GM12878 (cell line): ENCODE measurements around the gene TMED6. TPM values are rescaled to one million over a fixed set of nuclear protein-coding genes. Genes with fewer than 3 reads are reported as not detected.

Source experiments
- ATAC-seq: fragments of 200-7000 bp; cut with Tn5 transposase; 3 replicates; pipeline ENCODE4 v1.9.1; 2020; ENCODE audit warnings: mild to moderate bottlenecking, moderate library complexity
- BruUV-seq: library from RNA; stranded (reverse); fragments of 400-500 nt; replicated peaks from 2 replicates; lab custom pipeline; 2021; lab: Mats Ljungman, UMichigan
- CTCF ChIA-PET: fragments of 300-600 bp; sonication (Branson Sonifier 250); formaldehyde crosslinking; extraction: SDS; loops from one replicate; lab custom pipeline; 2021; ENCODE audit warnings: inconsistent platforms; lab: Yijun Ruan, JAX
- POLR2A ChIA-PET: fragments of 350-600 bp; formaldehyde crosslinking; extraction: SDS; loops from one replicate; lab custom pipeline; 2021; ENCODE audit warnings: inconsistent platforms; lab: Charles Lee
- RAD21 ChIA-PET: fragments of 300-600 bp; sonication (Branson Sonifier 250); formaldehyde crosslinking; loops from one replicate; lab custom pipeline; 2023; ENCODE audit warnings: antibody characterized with exemption; ENCODE audit not compliant: unreplicated experiment; lab: Charles Lee
- SMC1A ChIA-PET: fragments of 300-600 bp; sonication (Branson Sonifier 250); formaldehyde crosslinking; loops from one replicate; lab custom pipeline; 2023; ENCODE audit not compliant: unreplicated experiment, uncharacterized antibody; lab: Charles Lee
- DNase-seq: peaks from one replicate; pipeline ENCODE4 v3.0.0-alpha.2; 2011; ENCODE audit warnings: low read depth, low spot score
- FAIRE-seq: peaks from 3 replicates; lab custom pipeline; 2011; peaks lifted over from hg19 to GRCh38; lab: Jason Lieb, UNC
- H2AFZ ChIP-seq: 2 replicates; pipeline ENCODE4 v1.6.0; 2011; ENCODE audit warnings: low read depth, low read length, control low read depth; ENCODE audit not compliant: control insufficient read depth
- H3K27ac ChIP-seq: 2 replicates; pipeline ENCODE4 v1.5.1; 2011; ENCODE audit warnings: control low read depth; ENCODE audit not compliant: control insufficient read depth, insufficient read depth
- H3K27me3 ChIP-seq, 2 experiments: replicated peaks in 1 of 2; 2 replicates each; pipeline versions ENCODE4 v1.6.0 to v1.6.1; 2011; ENCODE audit warnings: low read length in 1 of 2; ENCODE audit not compliant: control insufficient read depth in 2 of 2, insufficient read depth in 2 of 2
- H3K36me3 ChIP-seq, 2 experiments: 2 replicates each; pipeline ENCODE4 v1.5.1; 2011; ENCODE audit warnings: low read length in 1 of 2; ENCODE audit not compliant: control insufficient read depth in 2 of 2, insufficient read depth in 2 of 2
- H3K4me1 ChIP-seq: 2 replicates; pipeline ENCODE4 v1.6.1; 2011; ENCODE audit warnings: mild to moderate bottlenecking, low read length, moderate library complexity, mixed read lengths; ENCODE audit not compliant: control insufficient read depth, insufficient read depth
- H3K4me2 ChIP-seq: 2 replicates; pipeline ENCODE4 v1.6.0; 2011; ENCODE audit warnings: control low read depth; ENCODE audit not compliant: control insufficient read depth, insufficient read depth
- H3K4me3 ChIP-seq: fragments of 200-600 bp; sonication (generic); 2 replicates; pipeline ENCODE4 v1.5.1; 2016
- H3K79me2 ChIP-seq: 2 replicates; pipeline ENCODE4 v1.6.0; 2011; ENCODE audit warnings: low read length; ENCODE audit not compliant: control insufficient read depth, insufficient read depth
- H3K9ac ChIP-seq: 2 replicates; pipeline ENCODE4 v1.8.0; 2011; ENCODE audit warnings: low read length, control low read depth, mixed read lengths; ENCODE audit not compliant: control insufficient read depth, insufficient read depth
- H3K9me3 ChIP-seq: replicated peaks from 3 replicates; pipeline ENCODE4 v1.5.1; 2011; ENCODE audit warnings: mild to moderate bottlenecking, low read length; ENCODE audit not compliant: control insufficient read depth, insufficient read depth
- H4K20me1 ChIP-seq: 2 replicates; pipeline ENCODE4 v1.6.0; 2011; ENCODE audit not compliant: control insufficient read depth, insufficient read depth
- CREB1 ChIP-seq: IDR thresholded peaks from 2 replicates; pipeline ENCODE4 v1.6.1; 2012; ENCODE audit warnings: low read depth, mild to moderate bottlenecking, inconsistent platforms
- CTCF ChIP-seq, 3 experiments: IDR thresholded peaks in 2 of 3; conservative IDR thresholded peaks in 1 of 3; 2 replicates each; pipeline ENCODE4 v1.5.1; 2011; ENCODE audit warnings: low read depth in 3 of 3, low read length in 3 of 3, mild to moderate bottlenecking in 3 of 3, control low read depth in 2 of 3, moderate library complexity in 2 of 3, inconsistent platforms in 1 of 3, mixed read lengths in 1 of 3; ENCODE audit not compliant: control insufficient read depth in 2 of 3, insufficient read depth in 1 of 3; ENCODE audit errors: extremely low read depth in 1 of 3
- HDAC6 ChIP-seq: fragments of 200-600 bp; sonication (generic); IDR thresholded peaks from one replicate; pipeline ENCODE4 v1.8.0; 2017; ENCODE audit warnings: antibody characterized with exemption; ENCODE audit not compliant: unreplicated experiment
- KDM1A ChIP-seq: fragments of 200-600 bp; sonication (generic); IDR thresholded peaks from 2 replicates; pipeline ENCODE4 v1.6.1; 2016; ENCODE audit warnings: borderline replicate concordance
- MYC ChIP-seq: IDR thresholded peaks from 2 replicates; pipeline ENCODE4 v1.6.1; 2011; ENCODE audit warnings: mild to moderate bottlenecking, low read length, moderate library complexity, inconsistent platforms; ENCODE audit not compliant: insufficient read depth, insufficient replicate concordance, insufficient read length, severe bottlenecking
- NFXL1 ChIP-seq: fragments of 450-650 bp; IDR thresholded peaks from 2 replicates; pipeline ENCODE4 v1.6.1; 2017; ENCODE audit warnings: antibody characterized with exemption, mild to moderate bottlenecking, borderline replicate concordance
- NR2C2 ChIP-seq: IDR thresholded peaks from 2 replicates; pipeline ENCODE4 v1.6.1; 2011; ENCODE audit warnings: borderline replicate concordance, low read depth; ENCODE audit not compliant: control insufficient read depth, insufficient read length
- PML ChIP-seq: IDR thresholded peaks from 2 replicates; pipeline ENCODE4 v1.6.1; 2012; ENCODE audit warnings: low read length, inconsistent platforms
- POLR2AphosphoS2 ChIP-seq: IDR thresholded peaks from 2 replicates; pipeline ENCODE4 v1.6.1; 2011; ENCODE audit warnings: low read depth, mild to moderate bottlenecking, low read length, improper control_type of control experiment, moderate library complexity
- RAD21 ChIP-seq: IDR thresholded peaks from 2 replicates; pipeline ENCODE4 v1.6.1; 2011; ENCODE audit warnings: mild to moderate bottlenecking, low read depth, low read length, moderate library complexity; ENCODE audit not compliant: insufficient read depth
- RAD51 ChIP-seq: fragments of 450-650 bp; IDR thresholded peaks from 2 replicates; pipeline ENCODE4 v1.6.1; 2016; ENCODE audit warnings: moderate library complexity, mild to moderate bottlenecking, inconsistent platforms
- SMAD5 ChIP-seq: IDR thresholded peaks from 2 replicates; pipeline ENCODE4 v1.6.1; 2016; ENCODE audit warnings: antibody characterized with exemption, low read depth
- SREBF2 ChIP-seq: IDR thresholded peaks from 2 replicates; pipeline ENCODE4 v1.6.1; 2012; ENCODE audit warnings: mild to moderate bottlenecking, low read length
- STAT1 ChIP-seq: fragments of 450-650 bp; conservative IDR thresholded peaks from 2 replicates; pipeline ENCODE4 v1.6.1; 2014; ENCODE audit warnings: antibody characterized with exemption, mild to moderate bottlenecking
- SUZ12 ChIP-seq: fragments of 200-600 bp; sonication (generic); IDR thresholded peaks from one replicate; pipeline ENCODE4 v1.6.1; 2018; ENCODE audit warnings: antibody characterized with exemption, mild to moderate bottlenecking; ENCODE audit not compliant: unreplicated experiment
- TAF1 ChIP-seq: IDR thresholded peaks from 2 replicates; pipeline ENCODE4 v1.6.1; 2011; ENCODE audit warnings: mild to moderate bottlenecking, low read depth, low read length, borderline replicate concordance
- TARDBP ChIP-seq: IDR thresholded peaks from 2 replicates; pipeline ENCODE4 v1.6.1; 2016; ENCODE audit warnings: borderline replicate concordance
- YY1 ChIP-seq: IDR thresholded peaks from 2 replicates; pipeline ENCODE4 v1.6.1; 2011; ENCODE audit warnings: low read depth, mild to moderate bottlenecking, low read length
- ZNF384 ChIP-seq: IDR thresholded peaks from 2 replicates; pipeline ENCODE4 v1.6.1; 2012; ENCODE audit warnings: low read depth, mild to moderate bottlenecking, low read length, improper control_type of control experiment, borderline replicate concordance
- WGBS: methylation state at CpG from one replicate; pipeline ENCODE4 v1.1.6; 2016; ENCODE audit warnings: low lambda C conversion rate; ENCODE audit not compliant: insufficient replicate concordance, insufficient coverage; ENCODE audit errors: missing lambda C conversion rate; 5-methylcytosine and 5-hydroxymethylcytosine counted together
- in situ Hi-C: fragments of 300-500 bp; cut with MboI; formaldehyde crosslinking; loops from 9 replicates; pipeline ENCODE4 v1.14.3; 2018; ENCODE audit warnings: mixed read lengths
- intact Hi-C: fragments of 100-400 bp; cut with micrococcal nuclease; formaldehyde crosslinking; loops from one replicate; pipeline ENCODE4 v1.14.2; 2022; ENCODE audit not compliant: unreplicated experiment
- polyA plus RNA-seq, 11 experiments: library from polyadenylated mRNA; depleted of rRNA in 4 of 11; unstranded in 6 of 11; stranded (reverse) in 5 of 11; fragments of >200 nt; fragmentation: Nextera tagmentation in 4 of 11; fragmentation: Illumina TruSeq in 1 of 11; extraction: Ambion mirVana in 4 of 11; extraction: Trizol in 1 of 11; gene quantifications; 1 replicate in 1 of 11; 2 replicates in 10 of 11; pipeline versions ENCODE4 v1.2.1 to v1.2.3, GENCODE V29; 2011 to 2016; ENCODE audit warnings: inconsistent platforms in 2 of 11, missing spikeins in 2 of 11, low read depth in 1 of 11
- total RNA-seq, 4 experiments: library from RNA; depleted of rRNA in 3 of 4; stranded (reverse); fragments of >200 nt in 3 of 4; fragmentation: Illumina TruSeq in 1 of 4; extraction: Trizol in 1 of 4; gene quantifications; 2 replicates each; pipeline versions ENCODE4 v1.2.1 to v1.2.3, GENCODE V29; 2013 to 2021
- TF ChIP-seq, protein P1 (sequence below): IDR thresholded peaks from 2 replicates; pipeline ENCODE4 v1.6.1; 2011; ENCODE audit warnings: low read depth, mild to moderate bottlenecking, low read length, moderate library complexity, borderline replicate concordance; ENCODE audit errors: extremely low read depth

TMED6 gene
- total and polyA plus RNA-seq, 10 of the 15 experiments (the other 5 are each of a cell fraction or from before 2014, with no cell fraction given) = 0.27 to 1.7 (median 0.78) TPM

DNA sequence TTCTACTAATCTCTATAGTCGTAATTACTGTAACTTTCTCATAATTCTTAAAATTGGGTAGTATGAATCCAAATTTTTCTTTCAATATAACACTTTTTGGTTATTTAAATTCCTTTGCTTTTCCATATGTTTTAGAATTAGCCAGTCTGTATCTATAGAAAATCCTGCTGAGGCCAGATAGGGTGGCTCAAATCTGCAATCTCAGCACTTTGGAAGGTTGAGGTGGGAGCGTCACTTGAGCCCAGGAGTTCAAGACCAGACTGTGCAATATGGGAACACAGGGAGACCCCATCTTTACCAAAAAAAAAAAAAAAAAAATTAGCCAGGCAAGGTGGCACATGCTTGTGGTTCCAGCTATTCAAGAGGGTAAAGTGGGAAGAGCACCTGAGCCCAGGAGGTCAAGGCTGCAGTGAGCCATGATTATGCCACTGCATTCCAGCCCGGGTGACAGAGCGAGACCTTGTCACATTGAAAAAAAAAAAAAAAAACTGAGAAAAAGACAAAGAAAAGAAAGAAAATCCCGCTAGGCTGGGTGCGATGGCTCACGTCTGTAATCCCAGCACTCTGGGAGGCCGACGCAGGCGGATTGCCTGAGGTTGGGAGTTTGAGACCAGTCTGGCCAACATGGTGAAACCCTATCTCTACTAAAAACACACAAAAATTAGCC, 24.9 kb upstream of the TMED6 start (continued):
- TF ChIP-seq CTCF (IDR thresholded peaks at IDR 0.05 in 2 of 3, conservative IDR thresholded peaks at IDR 0.05 in 1 of 3; ENCODE audit: control insufficient read depth in 2 of 3, extremely low read depth in 1 of 3, insufficient read depth in 1 of 3, low read depth in 3 of 3, low read length in 3 of 3) (no peak), RAD21 (no peak), SMAD5 (no peak), CREB1 (no peak), YY1 (no peak), SUZ12 (no peak), SREBF2 (no peak), MYC (no peak), ZNF384 (no peak)
- TF ChIP-seq, protein P1, sequence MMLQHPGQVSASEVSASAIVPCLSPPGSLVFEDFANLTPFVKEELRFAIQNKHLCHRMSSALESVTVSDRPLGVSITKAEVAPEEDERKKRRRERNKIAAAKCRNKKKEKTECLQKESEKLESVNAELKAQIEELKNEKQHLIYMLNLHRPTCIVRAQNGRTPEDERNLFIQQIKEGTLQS = no peak

- Histone ChIP-seq H3K27me3 (no peaks in the 10 kb centered on the region), H4K20me1 (no peaks in the 10 kb centered on the region), H3K4me3 (no peak overlapping the region), H3K27ac (no peak overlapping the region), H3K9ac (no peak overlapping the region), H3K9me3 (no peaks in the 10 kb centered on the region), H3K4me2 (no peak overlapping the region), H3K4me1 (no peaks in the 10 kb centered on the region), H3K36me3 (peaks cover 6 to 24% of the 10 kb centered on the region in 2 experiments), H3K79me2 (no peaks in the 10 kb centered on the region), H2AFZ (no peak overlapping the region)
- WGBS = 91% methylated on average over 1 of the region's 1 CpG
- intact Hi-C loops = no loop called here
- DNase-seq (no peak), ATAC-seq (no peak), FAIRE-seq (no peak)
- BruUV-seq = no TSS peak
- ChIA-PET RAD21 (no interaction called here), POLR2A (interaction anchor here (0.8 to 1.3 kb wide), 2 partner anchors 9 to 11 kb away, joined by 3 read pairs; no protein-coding TSS in a partner anchor), SMC1A (interaction anchor here (0.8 kb wide), 1 partner anchor 33 kb away, joined by 3 read pairs; no protein-coding TSS in a partner anchor), CTCF (no interaction called here)
- in situ Hi-C loops = no loop called here
- TF ChIP-seq PML (no peak), STAT1 (no peak), KDM1A (no peak), TAF1 (no peak), HDAC6 (no peak), NR2C2 (no peak), RAD51 (no peak), POLR2AphosphoS2 (no peak), TARDBP (no peak), NFXL1 (no peak)
Measured at GRCh38 chr16:69373019-69373418, 21.4 kb upstream of the TMED6 start.
